ENCODE measurements around the gene BLOC1S1.

- TF ChIP-seq, protein P1, sequence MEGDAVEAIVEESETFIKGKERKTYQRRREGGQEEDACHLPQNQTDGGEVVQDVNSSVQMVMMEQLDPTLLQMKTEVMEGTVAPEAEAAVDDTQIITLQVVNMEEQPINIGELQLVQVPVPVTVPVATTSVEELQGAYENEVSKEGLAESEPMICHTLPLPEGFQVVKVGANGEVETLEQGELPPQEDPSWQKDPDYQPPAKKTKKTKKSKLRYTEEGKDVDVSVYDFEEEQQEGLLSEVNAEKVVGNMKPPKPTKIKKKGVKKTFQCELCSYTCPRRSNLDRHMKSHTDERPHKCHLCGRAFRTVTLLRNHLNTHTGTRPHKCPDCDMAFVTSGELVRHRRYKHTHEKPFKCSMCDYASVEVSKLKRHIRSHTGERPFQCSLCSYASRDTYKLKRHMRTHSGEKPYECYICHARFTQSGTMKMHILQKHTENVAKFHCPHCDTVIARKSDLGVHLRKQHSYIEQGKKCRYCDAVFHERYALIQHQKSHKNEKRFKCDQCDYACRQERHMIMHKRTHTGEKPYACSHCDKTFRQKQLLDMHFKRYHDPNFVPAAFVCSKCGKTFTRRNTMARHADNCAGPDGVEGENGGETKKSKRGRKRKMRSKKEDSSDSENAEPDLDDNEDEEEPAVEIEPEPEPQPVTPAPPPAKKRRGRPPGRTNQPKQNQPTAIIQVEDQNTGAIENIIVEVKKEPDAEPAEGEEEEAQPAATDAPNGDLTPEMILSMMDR (IDR thresholded peaks at IDR 0.05) = no peak
- no peak for TF ChIP-seq POLR2AphosphoS5 (IDR thresholded peaks at IDR 0.05; ENCODE audit: low read depth, low read length)
Measured at GRCh38 chr12:55723516-55724225, 7.8 kb downstream of the BLOC1S1 start.

Data from Panc1 (cell line).